DMS114 treated with DMSO at 0.1 percent for 48 hours (cell line): ENCODE data around the gene NPIPA7.
"Not testable (repeated sequence)": the region's sequence is repeated elsewhere in the genome, so short reads cannot be mapped to it uniquely, and the experiment has no call there.

Experiments used
- DNase-seq: peaks from one replicate; lab custom pipeline; 2025; ENCODE audit not compliant: unreplicated experiment; lab: John Stamatoyannopoulos, UW

NPIPA7 gene

GRCh38 chr16:16378840-16379239 is at the start of gene NPIPA7:
Gene NPIPA7 (plus strand): TSS chr16:16379140. CDS start chr16:16379245, 105 bp downstream.
- DNase-seq: not testable (repeated sequence)

- not testable (repeated sequence) for DNase-seq
Measured at GRCh38 chr16:16331466-16331865, 47.5 kb upstream of the NPIPA7 start.

DNA sequence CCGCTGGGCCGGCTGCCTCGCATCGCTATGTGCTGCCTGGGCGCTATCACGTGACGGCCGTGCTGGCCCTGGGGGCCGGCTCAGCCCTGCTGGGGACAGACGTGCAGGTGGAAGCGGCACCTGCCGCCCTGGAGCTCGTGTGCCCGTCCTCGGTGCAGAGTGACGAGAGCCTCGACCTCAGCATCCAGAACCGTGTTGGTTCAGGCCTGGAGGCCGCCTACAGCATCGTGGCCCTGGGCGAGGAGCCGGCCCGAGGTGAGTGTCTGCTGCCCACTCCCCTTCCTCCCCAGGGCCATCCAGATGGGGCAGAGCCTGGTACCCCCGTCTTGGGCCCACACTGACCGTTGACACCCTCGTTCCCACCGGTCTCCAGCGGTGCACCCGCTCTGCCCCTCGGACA is 21.4 kb upstream of the NPIPA7 start:
- DNase-seq: not testable (repeated sequence)

DNA sequence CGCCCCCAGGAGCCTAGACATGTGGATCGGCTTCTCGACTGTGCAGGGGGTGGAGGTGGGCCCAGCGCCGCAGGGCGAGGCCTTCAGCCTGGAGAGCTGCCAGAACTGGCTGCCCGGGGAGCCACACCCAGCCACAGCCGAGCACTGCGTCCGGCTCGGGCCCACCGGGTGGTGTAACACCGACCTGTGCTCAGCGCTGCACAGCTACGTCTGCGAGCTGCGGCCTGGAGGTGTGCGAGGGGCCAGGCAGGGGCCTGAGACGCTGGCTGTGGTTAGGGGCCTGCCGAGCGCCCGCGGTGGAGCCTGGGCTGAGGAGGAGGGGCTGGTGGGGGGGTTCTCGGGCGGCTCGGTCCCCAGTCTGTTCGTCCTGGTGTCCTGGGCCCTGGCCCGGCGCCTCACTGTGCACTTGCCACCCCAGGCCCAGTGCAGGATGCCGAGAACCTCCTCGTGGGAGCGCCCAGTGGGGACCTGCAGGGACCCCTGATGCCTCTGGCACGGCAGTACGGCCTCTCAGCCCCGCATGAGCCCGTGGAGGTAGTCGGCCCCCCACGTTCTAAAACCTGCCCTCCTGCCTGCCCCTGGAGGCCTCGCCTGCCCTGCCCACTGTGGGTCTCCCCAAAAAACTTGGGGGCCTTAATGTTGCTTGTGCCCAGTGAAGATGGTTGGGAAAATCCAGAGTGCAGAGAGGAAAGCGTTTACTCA is 20.2 kb upstream of the NPIPA7 start:
- not testable (repeated sequence) for DNase-seq

- DNase-seq: not testable (repeated sequence)
Measured at GRCh38 chr16:16363595-16363994, 15.3 kb upstream of the NPIPA7 start.

GRCh38 chr16:16364100-16364499 is 14.8 kb upstream of the NPIPA7 start:
- DNase-seq: not testable (repeated sequence)

GRCh38 chr16:16364701-16365100 is 14.2 kb upstream of the NPIPA7 start:
- DNase-seq: not testable (repeated sequence)

- not testable (repeated sequence) for DNase-seq
Measured at GRCh38 chr16:16365319-16365718, 13.6 kb upstream of the NPIPA7 start.

- not testable (repeated sequence) for DNase-seq
Measured at GRCh38 chr16:16365851-16366250, 13.1 kb upstream of the NPIPA7 start.

DNA sequence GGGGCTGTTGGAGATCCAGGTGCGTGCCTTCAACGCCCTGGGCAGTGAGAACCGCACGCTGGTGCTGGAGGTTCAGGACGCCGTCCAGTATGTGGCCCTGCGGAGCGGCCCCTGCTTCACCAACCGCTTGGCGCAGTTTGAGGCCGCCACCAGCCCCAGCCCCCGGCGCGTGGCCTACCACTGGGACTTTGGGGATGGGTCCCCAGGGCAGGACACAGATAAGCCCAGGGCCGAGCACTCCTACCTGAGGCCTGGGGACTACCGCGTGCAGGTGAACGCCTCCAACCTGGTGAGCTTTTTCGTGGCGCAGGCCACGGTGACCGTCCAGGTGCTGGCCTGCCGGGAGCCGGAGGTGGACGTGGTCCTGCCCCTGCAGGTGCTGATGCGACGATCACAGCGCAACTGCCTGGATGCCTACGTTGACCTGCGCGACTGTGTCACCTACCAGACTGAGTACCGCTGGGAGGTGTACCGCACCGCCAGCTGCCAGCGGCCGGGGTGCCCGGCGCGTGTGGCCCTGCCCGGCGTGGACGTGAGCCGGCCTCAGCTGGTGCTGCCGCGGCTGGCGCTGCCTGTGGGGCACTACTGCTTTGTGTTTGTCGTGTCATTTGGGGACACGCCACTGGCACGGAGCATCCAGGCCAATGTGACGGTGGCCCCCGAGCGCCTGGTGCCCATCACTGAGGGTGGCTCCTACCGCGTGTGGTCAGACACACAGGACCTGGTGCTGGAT is 12.2 kb upstream of the NPIPA7 start:
- DNase-seq: not testable (repeated sequence)

GRCh38 chr16:16367285-16367628 is 11.7 kb upstream of the NPIPA7 start:
- not testable (repeated sequence) for DNase-seq

- not testable (repeated sequence) for DNase-seq
Measured at GRCh38 chr16:16369081-16369856, 9.7 kb upstream of the NPIPA7 start.

DNA sequence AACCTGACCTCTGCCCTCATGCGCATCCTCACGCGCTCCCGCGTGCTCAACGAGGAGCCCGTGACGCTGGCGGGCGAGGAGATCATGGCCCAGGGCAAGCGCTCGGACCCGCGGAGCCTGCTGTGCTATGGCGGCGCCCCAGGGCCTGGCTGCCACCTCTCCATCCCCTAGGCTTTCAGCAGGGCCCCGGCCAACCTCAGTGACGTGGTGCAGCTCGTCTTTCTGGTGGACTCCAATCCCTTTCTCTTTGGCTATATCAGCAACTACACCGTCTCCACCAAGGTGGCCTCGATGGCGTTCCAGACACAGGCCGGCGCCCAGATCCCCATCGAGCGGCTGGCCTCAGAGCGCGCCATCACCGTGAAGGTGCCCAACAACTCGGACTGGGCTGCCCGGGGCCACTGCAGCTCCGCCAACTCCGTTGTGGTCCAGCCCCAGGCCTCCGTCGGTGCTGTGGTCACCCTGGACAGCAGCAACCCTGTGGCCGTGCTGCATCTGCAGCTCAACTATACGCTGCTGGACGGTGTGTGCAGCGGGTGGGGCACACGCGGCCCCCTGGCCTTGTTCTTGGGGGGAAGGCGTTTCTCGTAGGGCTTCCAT is 7.7 kb upstream of the NPIPA7 start:
- DNase-seq: not testable (repeated sequence)

DNA sequence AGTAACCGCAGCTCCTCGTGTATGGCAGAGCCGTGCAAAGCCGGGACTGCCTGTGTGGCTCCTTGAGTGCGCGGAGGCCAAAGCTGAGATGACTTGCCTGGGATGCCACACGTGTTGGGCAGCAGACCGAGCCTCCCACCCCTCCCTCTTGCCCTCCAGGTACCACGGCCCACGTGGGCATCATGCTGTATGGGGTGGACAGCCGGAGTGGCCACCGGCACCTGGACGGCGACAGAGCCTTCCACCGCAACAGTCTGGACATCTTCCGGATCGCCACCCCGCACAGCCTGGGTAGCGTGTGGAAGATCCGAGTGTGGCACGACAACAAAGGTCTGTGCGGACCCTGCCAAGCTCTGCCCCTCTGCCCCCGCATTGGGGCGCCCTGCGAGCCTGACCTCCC is 4.7 kb upstream of the NPIPA7 start:
- not testable (repeated sequence) for DNase-seq

GRCh38 chr16:16399685-16400084 is 20.7 kb downstream of the NPIPA7 start:
- not testable (repeated sequence) for DNase-seq

DNA sequence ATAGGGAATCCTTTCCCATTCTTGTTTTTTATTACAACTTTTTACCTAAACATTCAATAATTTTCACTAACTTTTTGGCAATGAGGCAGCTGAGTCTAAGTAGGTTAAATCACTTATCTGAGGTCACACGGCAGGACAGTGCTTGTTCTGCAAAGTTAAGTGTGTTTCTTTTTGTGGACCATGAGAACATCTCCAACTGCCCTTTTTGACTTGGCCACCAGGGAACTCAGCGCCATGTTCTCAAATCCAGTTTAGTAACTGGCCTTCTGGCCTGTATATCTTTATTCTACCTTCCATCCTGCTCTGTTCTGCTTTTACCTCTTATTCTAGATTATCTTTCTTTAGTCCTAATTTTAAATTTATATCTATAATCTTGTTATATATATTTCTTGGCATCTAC is 23.4 kb downstream of the NPIPA7 start:
- not testable (repeated sequence) for DNase-seq

- DNase-seq: not testable (repeated sequence)
Measured at GRCh38 chr16:16404283-16404682, 25.3 kb downstream of the NPIPA7 start.

- not testable (repeated sequence) for DNase-seq
Measured at GRCh38 chr16:16405421-16405820, 26.5 kb downstream of the NPIPA7 start.

- DNase-seq: not testable (repeated sequence)
Measured at GRCh38 chr16:16408430-16408829, 29.5 kb downstream of the NPIPA7 start.

- DNase-seq: not testable (repeated sequence)
Measured at GRCh38 chr16:16413773-16414172, 34.8 kb downstream of the NPIPA7 start.

GRCh38 chr16:16417071-16417470 is 38.1 kb downstream of the NPIPA7 start:
- not testable (repeated sequence) for DNase-seq
